WTC11 (cell line): Measurements from ENCODE around the gene ATP11B. TPM values are rescaled to one million over a fixed set of nuclear protein-coding genes. Genes with fewer than 3 reads are reported as not detected.

Experiments used
- ATAC-seq: fragments of 200-7000 bp; cut with Tn5 transposase; 2 replicates; pipeline ENCODE4 v1.10.0; 2021; ENCODE audit warnings: mild to moderate bottlenecking, moderate library complexity
- CTCF ChIA-PET: fragments of 300-600 bp; sonication (Branson Sonifier 250); formaldehyde crosslinking; loops from one replicate; lab custom pipeline; 2021; ENCODE audit warnings: antibody characterized with exemption; lab: Charles Lee
- POLR2A ChIA-PET: fragments of 350-600 bp; sonication (Branson Sonifier 250); formaldehyde crosslinking; loops from one replicate; lab custom pipeline; 2021; ENCODE audit warnings: antibody characterized with exemption; lab: Charles Lee
- DNase-seq: peaks from one replicate; pipeline ENCODE4 v3.0.0; 2021; ENCODE audit warnings: low spot score
- H3K27ac Mint-ChIP-seq: 2 replicates; pipeline ENCODE4 v1.8.0; 2021; ENCODE audit warnings: mixed read lengths
- H3K27me3 Mint-ChIP-seq: 2 replicates; pipeline ENCODE4 v1.8.0; 2021; ENCODE audit warnings: low read depth, mild to moderate bottlenecking, moderate library complexity, mixed read lengths
- H3K36me3 Mint-ChIP-seq: 2 replicates; pipeline ENCODE4 v1.8.0; 2021; ENCODE audit warnings: mixed read lengths
- H3K4me1 Mint-ChIP-seq: 2 replicates; pipeline ENCODE4 v1.8.0; 2022; ENCODE audit warnings: mixed read lengths
- H3K4me3 Mint-ChIP-seq: 2 replicates; pipeline ENCODE4 v1.8.0; 2021; ENCODE audit warnings: mild to moderate bottlenecking, moderate library complexity, mixed read lengths
- H3K9me3 Mint-ChIP-seq: 2 replicates; pipeline ENCODE4 v1.8.0; 2021; ENCODE audit warnings: mixed read lengths
- ATF1 ChIP-seq: sonication (generic); formaldehyde crosslinking; IDR thresholded peaks from 2 replicates; pipeline ENCODE4 v1.8.1; 2023; ENCODE audit warnings: mild to moderate bottlenecking, moderate library complexity, missing genetic modification reagents
- EMX1 ChIP-seq: fragments of 250-450 bp; sonication (Bioruptor Pico); IDR thresholded peaks from 2 replicates; pipeline ENCODE4 v1.8.0; 2021; ENCODE audit warnings: mild to moderate bottlenecking
- ETV6 ChIP-seq: sonication (generic); formaldehyde crosslinking; IDR thresholded peaks from 2 replicates; pipeline ENCODE4 v1.8.1; 2022; ENCODE audit warnings: mild to moderate bottlenecking, missing genetic modification reagents
- FOXK1 ChIP-seq: sonication (generic); formaldehyde crosslinking; IDR thresholded peaks from 2 replicates; pipeline ENCODE4 v1.8.0; 2022; ENCODE audit warnings: mild to moderate bottlenecking, moderate library complexity, missing genetic modification reagents
- PRRX2 ChIP-seq: fragments of 250-450 bp; sonication (Bioruptor Pico); IDR thresholded peaks from 2 replicates; pipeline ENCODE4 v1.8.0; 2021; ENCODE audit warnings: mild to moderate bottlenecking
- RELA ChIP-seq: sonication (generic); formaldehyde crosslinking; IDR thresholded peaks from 2 replicates; pipeline ENCODE4 v1.8.1; 2022; ENCODE audit warnings: missing genetic modification reagents, mild to moderate bottlenecking, borderline replicate concordance
- SOX15 ChIP-seq: fragments of 250-450 bp; sonication (Bioruptor Pico); IDR thresholded peaks from 2 replicates; pipeline ENCODE4 v1.9.0; 2021; ENCODE audit warnings: mild to moderate bottlenecking
- TEAD4 ChIP-seq: sonication (generic); formaldehyde crosslinking; IDR thresholded peaks from 2 replicates; pipeline ENCODE4 v1.8.0; 2022; ENCODE audit warnings: mild to moderate bottlenecking, missing genetic modification reagents
- ZBTB21 ChIP-seq: sonication (generic); formaldehyde crosslinking; IDR thresholded peaks from 2 replicates; pipeline ENCODE4 v1.8.1; 2023; ENCODE audit warnings: mild to moderate bottlenecking, missing genetic modification reagents, borderline replicate concordance
- ZNF138 ChIP-seq: sonication (generic); formaldehyde crosslinking; conservative IDR thresholded peaks from 2 replicates; pipeline ENCODE4 v1.8.1; 2022; ENCODE audit warnings: mild to moderate bottlenecking, moderate library complexity, missing genetic modification reagents
- total RNA-seq: library from RNA; stranded (reverse); gene quantifications from 3 replicates; pipeline ENCODE4 v1.2.3, GENCODE V29; 2021
- TF ChIP-seq, protein P1 (sequence below): sonication (generic); formaldehyde crosslinking; IDR thresholded peaks from 2 replicates; pipeline ENCODE4 v1.8.1; 2023; ENCODE audit warnings: mild to moderate bottlenecking, missing genetic modification reagents, moderate library complexity
- TF ChIP-seq, protein P2 (sequence below): fragments of 250-450 bp; sonication (Bioruptor Pico); IDR thresholded peaks from 2 replicates; pipeline ENCODE4 v1.9.0; 2021; ENCODE audit warnings: mild to moderate bottlenecking
- TF ChIP-seq, protein P3 (sequence below): fragments of 250-450 bp; sonication (Bioruptor Pico); conservative IDR thresholded peaks from 2 replicates; pipeline ENCODE4 v1.9.0; 2021; ENCODE audit warnings: mild to moderate bottlenecking
- TF ChIP-seq, protein P4 (sequence below): sonication (generic); formaldehyde crosslinking; IDR thresholded peaks from 2 replicates; pipeline ENCODE4 v1.8.1; 2023; ENCODE audit warnings: mild to moderate bottlenecking, missing genetic modification reagents
- TF ChIP-seq, protein P5 (sequence below): sonication (generic); formaldehyde crosslinking; IDR thresholded peaks from 2 replicates; pipeline ENCODE4 v1.8.0; 2023; ENCODE audit warnings: missing genetic modification reagents
- TF ChIP-seq, protein P6 (sequence below): sonication (generic); formaldehyde crosslinking; IDR thresholded peaks from 2 replicates; pipeline ENCODE4 v1.8.1; 2023; ENCODE audit warnings: mild to moderate bottlenecking, missing genetic modification reagents
- TF ChIP-seq, protein P7 (sequence below): fragments of 250-450 bp; sonication (Bioruptor Pico); IDR thresholded peaks from 2 replicates; pipeline ENCODE4 v1.9.0; 2021; ENCODE audit warnings: mild to moderate bottlenecking
- TF ChIP-seq, protein P8 (sequence below): fragments of 250-450 bp; sonication (Bioruptor Pico); IDR thresholded peaks from 2 replicates; pipeline ENCODE4 v2.1.2; 2022; ENCODE audit warnings: mild to moderate bottlenecking, moderate library complexity
- TF ChIP-seq, protein P9 (sequence below): sonication (generic); formaldehyde crosslinking; IDR thresholded peaks from 2 replicates; pipeline ENCODE4 v1.8.0; 2022; ENCODE audit warnings: mild to moderate bottlenecking, missing genetic modification reagents

ATP11B gene
- total RNA-seq, 1 experiment from 2014 or later, result 25.7 TPM

DNA sequence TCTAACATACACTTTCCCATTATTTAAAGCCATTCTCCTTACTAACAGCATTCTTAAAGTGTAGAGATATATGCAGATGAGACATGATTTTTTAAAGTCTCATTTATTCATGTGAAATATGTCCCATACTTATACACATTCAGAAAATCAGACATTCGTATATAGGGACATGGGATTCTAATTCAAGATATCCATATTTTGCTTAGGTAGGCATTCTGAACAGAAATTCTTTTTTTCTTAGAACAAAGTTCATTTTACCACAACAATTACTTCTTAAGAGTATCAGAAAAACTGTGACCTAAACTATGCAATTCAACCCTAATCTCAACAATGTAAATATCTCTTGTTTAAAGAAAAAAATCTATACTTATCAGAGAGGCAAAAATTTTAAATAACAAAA is 170.9 kb downstream of the ATP11B start:
- ATAC-seq (no peak), DNase-seq (no peak)
- no peak overlapping the region for H3K27ac Mint-ChIP-seq
- ChIA-PET CTCF (no interaction called here), POLR2A (no interaction called here)
- H3K9me3 Mint-ChIP-seq, result no peaks in the 10 kb centered on the region
- no peaks in the 10 kb centered on the region for H3K27me3 Mint-ChIP-seq
- peaks cover 38% of the 10 kb centered on the region for H3K4me1 Mint-ChIP-seq
- H3K4me3 Mint-ChIP-seq, result no peak overlapping the region
- TF ChIP-seq, protein P1, sequence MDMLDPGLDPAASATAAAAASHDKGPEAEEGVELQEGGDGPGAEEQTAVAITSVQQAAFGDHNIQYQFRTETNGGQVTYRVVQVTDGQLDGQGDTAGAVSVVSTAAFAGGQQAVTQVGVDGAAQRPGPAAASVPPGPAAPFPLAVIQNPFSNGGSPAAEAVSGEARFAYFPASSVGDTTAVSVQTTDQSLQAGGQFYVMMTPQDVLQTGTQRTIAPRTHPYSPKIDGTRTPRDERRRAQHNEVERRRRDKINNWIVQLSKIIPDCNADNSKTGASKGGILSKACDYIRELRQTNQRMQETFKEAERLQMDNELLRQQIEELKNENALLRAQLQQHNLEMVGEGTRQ (CRISPR knock-in tag), result no peak
- no peak for TF ChIP-seq ZBTB21 (CRISPR knock-in tag)
- TF ChIP-seq SOX15, result no peak
- TF ChIP-seq RELA (CRISPR knock-in tag), result no peak
- TF ChIP-seq, protein P2, sequence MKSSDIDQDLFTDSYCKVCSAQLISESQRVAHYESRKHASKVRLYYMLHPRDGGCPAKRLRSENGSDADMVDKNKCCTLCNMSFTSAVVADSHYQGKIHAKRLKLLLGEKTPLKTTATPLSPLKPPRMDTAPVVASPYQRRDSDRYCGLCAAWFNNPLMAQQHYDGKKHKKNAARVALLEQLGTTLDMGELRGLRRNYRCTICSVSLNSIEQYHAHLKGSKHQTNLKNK (CRISPR knock-in tag), result no peak
- TF ChIP-seq, protein P3, sequence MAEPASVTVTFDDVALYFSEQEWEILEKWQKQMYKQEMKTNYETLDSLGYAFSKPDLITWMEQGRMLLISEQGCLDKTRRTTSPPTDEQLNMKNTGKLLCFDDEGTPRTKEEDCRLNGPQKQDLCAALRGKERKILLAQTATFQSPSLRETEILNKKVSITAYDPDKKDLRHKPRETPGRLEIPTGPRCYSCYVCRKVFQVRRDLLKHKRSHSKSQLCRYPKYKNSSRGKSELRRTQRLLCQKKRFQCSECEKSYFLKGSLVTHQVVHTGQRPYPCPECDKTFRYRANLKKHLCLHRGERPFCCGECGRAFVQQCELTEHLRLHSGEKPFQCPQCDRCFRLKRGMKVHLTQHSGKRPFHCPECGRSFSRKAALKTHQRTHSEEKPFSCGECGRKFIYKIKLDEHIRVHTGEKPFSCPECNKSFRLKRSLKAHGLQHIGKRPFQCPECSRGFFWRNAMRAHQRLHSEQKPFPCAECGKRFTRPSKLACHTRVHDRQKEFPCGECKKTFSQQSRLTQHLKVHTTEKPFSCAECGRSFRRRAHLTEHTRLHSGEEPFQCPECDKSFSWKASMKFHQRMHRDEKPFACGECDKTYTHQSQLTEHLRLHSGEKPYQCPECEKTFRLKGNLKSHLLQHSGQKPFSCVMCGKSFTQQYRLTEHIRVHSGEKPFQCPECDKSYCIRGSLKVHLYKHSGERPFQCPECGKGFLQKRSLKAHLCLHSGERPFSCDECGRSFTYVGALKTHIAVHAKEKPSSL, result no peak
- TF ChIP-seq, protein P4, sequence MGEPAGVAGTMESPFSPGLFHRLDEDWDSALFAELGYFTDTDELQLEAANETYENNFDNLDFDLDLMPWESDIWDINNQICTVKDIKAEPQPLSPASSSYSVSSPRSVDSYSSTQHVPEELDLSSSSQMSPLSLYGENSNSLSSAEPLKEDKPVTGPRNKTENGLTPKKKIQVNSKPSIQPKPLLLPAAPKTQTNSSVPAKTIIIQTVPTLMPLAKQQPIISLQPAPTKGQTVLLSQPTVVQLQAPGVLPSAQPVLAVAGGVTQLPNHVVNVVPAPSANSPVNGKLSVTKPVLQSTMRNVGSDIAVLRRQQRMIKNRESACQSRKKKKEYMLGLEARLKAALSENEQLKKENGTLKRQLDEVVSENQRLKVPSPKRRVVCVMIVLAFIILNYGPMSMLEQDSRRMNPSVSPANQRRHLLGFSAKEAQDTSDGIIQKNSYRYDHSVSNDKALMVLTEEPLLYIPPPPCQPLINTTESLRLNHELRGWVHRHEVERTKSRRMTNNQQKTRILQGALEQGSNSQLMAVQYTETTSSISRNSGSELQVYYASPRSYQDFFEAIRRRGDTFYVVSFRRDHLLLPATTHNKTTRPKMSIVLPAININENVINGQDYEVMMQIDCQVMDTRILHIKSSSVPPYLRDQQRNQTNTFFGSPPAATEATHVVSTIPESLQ (CRISPR knock-in tag), result no peak
- TF ChIP-seq, protein P5, sequence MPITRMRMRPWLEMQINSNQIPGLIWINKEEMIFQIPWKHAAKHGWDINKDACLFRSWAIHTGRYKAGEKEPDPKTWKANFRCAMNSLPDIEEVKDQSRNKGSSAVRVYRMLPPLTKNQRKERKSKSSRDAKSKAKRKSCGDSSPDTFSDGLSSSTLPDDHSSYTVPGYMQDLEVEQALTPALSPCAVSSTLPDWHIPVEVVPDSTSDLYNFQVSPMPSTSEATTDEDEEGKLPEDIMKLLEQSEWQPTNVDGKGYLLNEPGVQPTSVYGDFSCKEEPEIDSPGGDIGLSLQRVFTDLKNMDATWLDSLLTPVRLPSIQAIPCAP (CRISPR knock-in tag), result no peak
- TF ChIP-seq, protein P6, sequence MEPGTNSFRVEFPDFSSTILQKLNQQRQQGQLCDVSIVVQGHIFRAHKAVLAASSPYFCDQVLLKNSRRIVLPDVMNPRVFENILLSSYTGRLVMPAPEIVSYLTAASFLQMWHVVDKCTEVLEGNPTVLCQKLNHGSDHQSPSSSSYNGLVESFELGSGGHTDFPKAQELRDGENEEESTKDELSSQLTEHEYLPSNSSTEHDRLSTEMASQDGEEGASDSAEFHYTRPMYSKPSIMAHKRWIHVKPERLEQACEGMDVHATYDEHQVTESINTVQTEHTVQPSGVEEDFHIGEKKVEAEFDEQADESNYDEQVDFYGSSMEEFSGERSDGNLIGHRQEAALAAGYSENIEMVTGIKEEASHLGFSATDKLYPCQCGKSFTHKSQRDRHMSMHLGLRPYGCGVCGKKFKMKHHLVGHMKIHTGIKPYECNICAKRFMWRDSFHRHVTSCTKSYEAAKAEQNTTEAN, result no peak
- no peak for TF ChIP-seq ATF1 (CRISPR knock-in tag)
- TF ChIP-seq, protein P7, sequence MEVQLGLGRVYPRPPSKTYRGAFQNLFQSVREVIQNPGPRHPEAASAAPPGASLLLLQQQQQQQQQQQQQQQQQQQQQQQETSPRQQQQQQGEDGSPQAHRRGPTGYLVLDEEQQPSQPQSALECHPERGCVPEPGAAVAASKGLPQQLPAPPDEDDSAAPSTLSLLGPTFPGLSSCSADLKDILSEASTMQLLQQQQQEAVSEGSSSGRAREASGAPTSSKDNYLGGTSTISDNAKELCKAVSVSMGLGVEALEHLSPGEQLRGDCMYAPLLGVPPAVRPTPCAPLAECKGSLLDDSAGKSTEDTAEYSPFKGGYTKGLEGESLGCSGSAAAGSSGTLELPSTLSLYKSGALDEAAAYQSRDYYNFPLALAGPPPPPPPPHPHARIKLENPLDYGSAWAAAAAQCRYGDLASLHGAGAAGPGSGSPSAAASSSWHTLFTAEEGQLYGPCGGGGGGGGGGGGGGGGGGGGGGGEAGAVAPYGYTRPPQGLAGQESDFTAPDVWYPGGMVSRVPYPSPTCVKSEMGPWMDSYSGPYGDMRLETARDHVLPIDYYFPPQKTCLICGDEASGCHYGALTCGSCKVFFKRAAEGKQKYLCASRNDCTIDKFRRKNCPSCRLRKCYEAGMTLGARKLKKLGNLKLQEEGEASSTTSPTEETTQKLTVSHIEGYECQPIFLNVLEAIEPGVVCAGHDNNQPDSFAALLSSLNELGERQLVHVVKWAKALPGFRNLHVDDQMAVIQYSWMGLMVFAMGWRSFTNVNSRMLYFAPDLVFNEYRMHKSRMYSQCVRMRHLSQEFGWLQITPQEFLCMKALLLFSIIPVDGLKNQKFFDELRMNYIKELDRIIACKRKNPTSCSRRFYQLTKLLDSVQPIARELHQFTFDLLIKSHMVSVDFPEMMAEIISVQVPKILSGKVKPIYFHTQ (CRISPR knock-in tag), result no peak
- TF ChIP-seq, protein P8, sequence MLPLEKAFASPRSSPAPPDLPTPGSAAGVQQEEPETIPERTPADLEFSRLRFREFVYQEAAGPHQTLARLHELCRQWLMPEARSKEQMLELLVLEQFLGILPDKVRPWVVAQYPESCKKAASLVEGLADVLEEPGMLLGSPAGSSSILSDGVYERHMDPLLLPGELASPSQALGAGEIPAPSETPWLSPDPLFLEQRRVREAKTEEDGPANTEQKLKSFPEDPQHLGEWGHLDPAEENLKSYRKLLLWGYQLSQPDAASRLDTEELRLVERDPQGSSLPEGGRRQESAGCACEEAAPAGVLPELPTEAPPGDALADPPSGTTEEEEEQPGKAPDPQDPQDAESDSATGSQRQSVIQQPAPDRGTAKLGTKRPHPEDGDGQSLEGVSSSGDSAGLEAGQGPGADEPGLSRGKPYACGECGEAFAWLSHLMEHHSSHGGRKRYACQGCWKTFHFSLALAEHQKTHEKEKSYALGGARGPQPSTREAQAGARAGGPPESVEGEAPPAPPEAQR, result no peak
- no peak for TF ChIP-seq PRRX2 (CRISPR knock-in tag)
- TF ChIP-seq, protein P9, sequence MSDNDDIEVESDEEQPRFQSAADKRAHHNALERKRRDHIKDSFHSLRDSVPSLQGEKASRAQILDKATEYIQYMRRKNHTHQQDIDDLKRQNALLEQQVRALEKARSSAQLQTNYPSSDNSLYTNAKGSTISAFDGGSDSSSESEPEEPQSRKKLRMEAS (CRISPR knock-in tag), result no peak
- no peak for TF ChIP-seq EMX1 (CRISPR knock-in tag)
- no peak for TF ChIP-seq TEAD4 (CRISPR knock-in tag)
- TF ChIP-seq ETV6 (CRISPR knock-in tag), result no peak
- no peak for TF ChIP-seq ZNF138 (CRISPR knock-in tag)
- no peak for TF ChIP-seq FOXK1 (CRISPR knock-in tag)
- TF ChIP-seq, all 79 proteins: peak for 0
- H3K36me3 Mint-ChIP-seq, result peaks cover 16% of the 10 kb centered on the region
